Natural killer cell (primary cell): ENCODE measurements around the gene ELMOD2. TPM values are rescaled to one million over a fixed set of nuclear protein-coding genes. Genes with fewer than 3 reads are reported as not detected.

Experiments used
- ATAC-seq, 3 donors: fragments of 150-1000 bp in 2 of 3; fragments of 200-7000 bp in 1 of 3; cut with Tn5 transposase; 1 replicate in 1 of 3; 2 replicates in 2 of 3; pipeline ENCODE4 v1.10.0; 2021; ENCODE audit warnings: mild to moderate bottlenecking in 2 of 3, moderate library complexity in 2 of 3
- DNase-seq, 2 donors: peaks; one replicate each; pipeline versions ENCODE4 v3.0.0 to v3.0.0-alpha.2; 2013 to 2021; ENCODE audit warnings: mixed read lengths in 1 of 2
- H3K27ac ChIP-seq: one replicate; pipeline ENCODE4 v1.5.1; 2013; ENCODE audit warnings: mild to moderate bottlenecking, low read length
- H3K27me3 ChIP-seq: one replicate; pipeline ENCODE4 v1.6.1; 2013; ENCODE audit warnings: low read length; ENCODE audit not compliant: control insufficient read depth, insufficient read depth
- H3K36me3 ChIP-seq: one replicate; pipeline ENCODE4 v1.6.1; 2013; ENCODE audit warnings: low read length; ENCODE audit not compliant: control insufficient read depth, insufficient read depth
- H3K4me1 ChIP-seq: one replicate; pipeline ENCODE4 v1.6.1; 2013; ENCODE audit warnings: low read length; ENCODE audit not compliant: control insufficient read depth, insufficient read depth
- H3K4me3 ChIP-seq: one replicate; pipeline ENCODE4 v1.5.1; 2013; ENCODE audit warnings: low read length
- H3K9me3 ChIP-seq: one replicate; pipeline ENCODE4 v1.6.1; 2013; ENCODE audit warnings: low read length; ENCODE audit not compliant: control insufficient read depth, insufficient read depth
- H3K27ac Mint-ChIP-seq, 2 donors: one replicate each; pipeline ENCODE4 v1.8.0; 2022; ENCODE audit warnings: mild to moderate bottlenecking in 2 of 2, mixed read lengths in 2 of 2, moderate library complexity in 1 of 2
- H3K27me3 Mint-ChIP-seq, 2 donors: one replicate each; pipeline ENCODE4 v1.8.0; 2022; ENCODE audit warnings: low read depth in 2 of 2, mixed read lengths in 2 of 2
- H3K36me3 Mint-ChIP-seq: one replicate; pipeline ENCODE4 v1.8.0; 2022; ENCODE audit warnings: mixed read lengths
- H3K4me1 Mint-ChIP-seq, 2 donors: one replicate each; pipeline ENCODE4 v1.8.0; 2022; ENCODE audit warnings: mixed read lengths in 2 of 2
- H3K4me3 Mint-ChIP-seq: one replicate; pipeline ENCODE4 v1.8.0; 2022; ENCODE audit warnings: mild to moderate bottlenecking, moderate library complexity, mixed read lengths
- H3K9me3 Mint-ChIP-seq, 2 donors: one replicate each; pipeline ENCODE4 v1.8.0; 2022; ENCODE audit warnings: mixed read lengths in 2 of 2
- WGBS: methylation state at CpG from one replicate; pipeline ENCODE4 v1.1.7; 2013; ENCODE audit warnings: missing lambda C conversion rate; ENCODE audit not compliant: insufficient coverage; 5-methylcytosine and 5-hydroxymethylcytosine counted together
- intact Hi-C: fragments of 100-400 bp; cut with micrococcal nuclease; formaldehyde crosslinking; loops from one replicate; pipeline ENCODE4 v1.14.2; 2022
- total RNA-seq, 4 donors: library from RNA; stranded (reverse); fragments of 120-200 nt in 1 of 4; gene quantifications; one replicate each; pipeline versions ENCODE4 v1.2.3 to v1.2.4, GENCODE V29; 2013 to 2022
- TF ChIP-seq, protein P1 (sequence below): fragments of 200-600 bp; IDR thresholded peaks from one replicate; pipeline ENCODE4 v1.8.0; 2022; ENCODE audit warnings: antibody characterized with exemption

Gene ELMOD2
- total RNA-seq, 3 donors from 2014 or later (not counting 1 experiment from before 2014, with no cell fraction given), result 17.9 to 22.6 (median 18.4) TPM

DNA sequence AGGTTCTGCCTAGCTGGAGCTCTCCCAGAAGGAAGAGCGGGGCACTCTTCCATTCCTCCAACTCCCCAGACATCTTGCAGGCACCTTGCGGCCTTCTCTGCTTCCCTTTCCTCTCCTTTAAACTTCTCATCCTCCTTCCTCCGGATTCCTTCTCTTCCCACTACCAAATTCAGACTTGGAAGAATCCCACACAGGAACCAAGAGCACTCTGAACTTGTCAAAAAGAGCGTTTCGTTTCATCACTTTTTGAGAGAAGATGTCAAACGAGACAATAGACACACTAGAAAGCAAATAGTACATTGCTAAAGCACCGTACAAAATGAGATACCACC lies 45.3 kb downstream of the ELMOD2 start:
- Mint-ChIP-seq H3K27ac (no peak overlapping the region), H3K4me1 (peaks cover 5 to 16% of the 10 kb centered on the region in 2 donors), H3K9me3 (no peaks in the 10 kb centered on the region), H3K36me3 (no peaks in the 10 kb centered on the region), H3K27me3 (peaks cover 37 to 41% of the 10 kb centered on the region in 2 donors), H3K4me3 (peak overlapping the region; percentile 78)
- 44% methylated on average over 7 of the region's 7 CpGs for WGBS
- TF ChIP-seq, protein P1, sequence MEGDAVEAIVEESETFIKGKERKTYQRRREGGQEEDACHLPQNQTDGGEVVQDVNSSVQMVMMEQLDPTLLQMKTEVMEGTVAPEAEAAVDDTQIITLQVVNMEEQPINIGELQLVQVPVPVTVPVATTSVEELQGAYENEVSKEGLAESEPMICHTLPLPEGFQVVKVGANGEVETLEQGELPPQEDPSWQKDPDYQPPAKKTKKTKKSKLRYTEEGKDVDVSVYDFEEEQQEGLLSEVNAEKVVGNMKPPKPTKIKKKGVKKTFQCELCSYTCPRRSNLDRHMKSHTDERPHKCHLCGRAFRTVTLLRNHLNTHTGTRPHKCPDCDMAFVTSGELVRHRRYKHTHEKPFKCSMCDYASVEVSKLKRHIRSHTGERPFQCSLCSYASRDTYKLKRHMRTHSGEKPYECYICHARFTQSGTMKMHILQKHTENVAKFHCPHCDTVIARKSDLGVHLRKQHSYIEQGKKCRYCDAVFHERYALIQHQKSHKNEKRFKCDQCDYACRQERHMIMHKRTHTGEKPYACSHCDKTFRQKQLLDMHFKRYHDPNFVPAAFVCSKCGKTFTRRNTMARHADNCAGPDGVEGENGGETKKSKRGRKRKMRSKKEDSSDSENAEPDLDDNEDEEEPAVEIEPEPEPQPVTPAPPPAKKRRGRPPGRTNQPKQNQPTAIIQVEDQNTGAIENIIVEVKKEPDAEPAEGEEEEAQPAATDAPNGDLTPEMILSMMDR, result no peak
- no peak for ATAC-seq
- DNase-seq, result no peak
- intact Hi-C loops, result no loop called here
- peaks cover 18% of the 10 kb centered on the region for H3K4me1 ChIP-seq
- no peak overlapping the region for H3K4me3 ChIP-seq
- no peak overlapping the region for H3K27ac ChIP-seq
- no peaks in the 10 kb centered on the region for H3K36me3 ChIP-seq
- H3K9me3 ChIP-seq, result no peaks in the 10 kb centered on the region
- peaks cover 62% of the 10 kb centered on the region for H3K27me3 ChIP-seq

DNA sequence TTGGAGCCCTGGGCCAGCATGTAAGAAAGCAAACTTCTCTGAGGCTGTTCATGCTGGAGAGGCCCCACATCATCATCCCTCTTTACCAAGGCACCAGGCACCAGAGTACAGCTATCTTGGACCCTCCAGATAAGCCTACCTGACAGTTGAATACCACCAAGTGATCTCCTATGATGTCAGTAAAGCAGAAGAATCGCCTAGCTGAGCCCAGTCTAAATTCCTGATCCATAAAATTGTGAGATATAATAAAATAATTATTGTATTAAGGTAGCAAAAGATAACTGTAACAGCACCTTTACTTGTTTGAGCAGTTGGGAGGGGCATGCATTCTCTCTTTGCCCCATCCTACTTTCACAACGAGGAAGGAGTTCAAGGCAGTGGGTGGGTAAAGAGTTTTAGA lies 47.7 kb downstream of the ELMOD2 start:
- TF ChIP-seq, protein P1, result no peak
- H3K9me3 Mint-ChIP-seq, result no peaks in the 10 kb centered on the region
- no peak for DNase-seq
- intact Hi-C loops, result no loop called here
- no peak overlapping the region for H3K4me3 ChIP-seq
- no peak overlapping the region for H3K4me3 Mint-ChIP-seq
- no peaks in the 10 kb centered on the region for H3K36me3 ChIP-seq
- no CpG with 5 or more reads among the region's 2 CpGs for WGBS
- no peaks in the 10 kb centered on the region for H3K9me3 ChIP-seq
- peaks cover 46% of the 10 kb centered on the region in 2 donors for H3K27me3 Mint-ChIP-seq
- no peaks in the 10 kb centered on the region for H3K36me3 Mint-ChIP-seq
- H3K4me1 Mint-ChIP-seq, result peaks cover 5 to 16% of the 10 kb centered on the region in 2 donors
- peaks cover 18% of the 10 kb centered on the region for H3K4me1 ChIP-seq
- ATAC-seq, result no peak
- no peak overlapping the region for H3K27ac Mint-ChIP-seq
- no peak overlapping the region for H3K27ac ChIP-seq
- peaks cover 45% of the 10 kb centered on the region for H3K27me3 ChIP-seq

DNA sequence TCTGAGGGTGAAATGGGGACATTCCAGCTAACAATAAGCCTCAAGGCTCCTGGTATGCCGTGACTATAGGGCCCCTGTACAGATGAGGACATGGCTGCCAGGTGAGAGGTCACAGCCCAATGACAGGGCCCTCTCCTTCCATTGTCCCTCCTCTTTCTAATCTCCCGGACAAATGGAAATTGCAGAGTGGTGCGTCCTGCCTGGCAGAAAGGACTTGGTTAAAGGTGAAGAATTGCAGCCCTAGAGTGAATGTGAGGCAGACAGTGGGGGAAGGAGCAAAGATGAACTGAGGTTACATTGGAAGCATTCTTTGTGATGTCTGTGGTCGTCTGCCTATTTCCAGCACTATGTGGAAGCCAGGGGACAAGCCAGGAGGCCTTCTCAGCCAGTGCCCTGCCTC lies 51.5 kb downstream of the ELMOD2 start:
- Histone ChIP-seq H3K27me3 (peaks cover 16% of the 10 kb centered on the region), H3K36me3 (no peaks in the 10 kb centered on the region), H3K27ac (no peak overlapping the region), H3K9me3 (no peaks in the 10 kb centered on the region), H3K4me1 (no peaks in the 10 kb centered on the region), H3K4me3 (no peak overlapping the region)
- ATAC-seq (no peak), DNase-seq (no peak)
- no peaks in the 10 kb centered on the region for H3K9me3 Mint-ChIP-seq
- peaks cover 42 to 64% of the 10 kb centered on the region in 2 donors for H3K27me3 Mint-ChIP-seq
- no peaks in the 10 kb centered on the region for H3K4me1 Mint-ChIP-seq
- no peaks in the 10 kb centered on the region for H3K36me3 Mint-ChIP-seq
- 84% methylated on average over 4 of the region's 4 CpGs for WGBS
- no peak overlapping the region for H3K27ac Mint-ChIP-seq
- no peak overlapping the region for H3K4me3 Mint-ChIP-seq
- TF ChIP-seq, protein P1, result no peak
- intact Hi-C loops, result no loop called here

DNA sequence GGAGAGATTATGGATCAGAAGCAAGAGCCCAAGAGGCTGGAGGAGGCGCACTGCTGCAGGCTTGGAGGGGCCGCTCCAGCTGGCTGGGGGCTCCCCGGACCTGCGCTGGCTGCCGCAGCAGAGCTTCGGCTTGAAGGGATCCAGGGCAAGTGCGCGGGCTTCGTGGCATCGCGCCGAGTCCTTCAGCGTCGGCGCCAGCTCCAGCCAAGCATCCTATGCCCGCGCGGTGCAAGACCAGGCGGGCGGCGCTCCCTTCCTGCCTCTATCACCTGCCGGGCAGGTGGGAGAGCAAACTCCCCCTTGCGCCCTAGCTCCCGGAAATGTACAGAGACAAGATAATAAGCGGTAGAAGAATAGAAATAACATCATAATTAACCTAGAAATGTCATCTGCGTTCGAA lies 55.3 kb downstream of the ELMOD2 start:
- no peaks in the 10 kb centered on the region for H3K4me1 ChIP-seq
- Mint-ChIP-seq H3K4me1 (no peaks in the 10 kb centered on the region), H3K4me3 (no peak overlapping the region), H3K27me3 (peaks cover 27 to 46% of the 10 kb centered on the region in 2 donors), H3K9me3 (no peaks in the 10 kb centered on the region), H3K27ac (no peak overlapping the region), H3K36me3 (no peaks in the 10 kb centered on the region)
- no peaks in the 10 kb centered on the region for H3K9me3 ChIP-seq
- WGBS, result 24% methylated on average over 27 of the region's 27 CpGs
- TF ChIP-seq, protein P1, result no peak
- H3K36me3 ChIP-seq, result no peaks in the 10 kb centered on the region
- no peak overlapping the region for H3K4me3 ChIP-seq
- ATAC-seq, result no peak
- intact Hi-C loops, result no loop called here
- H3K27me3 ChIP-seq, result peaks cover 7% of the 10 kb centered on the region
- no peak overlapping the region for H3K27ac ChIP-seq
- DNase-seq, result no peak
